ENCODE measurements around the gene FER.

- TF ChIP-seq CTCF (IDR thresholded peaks at IDR 0.05; ENCODE audit: poor library complexity) (no peak), EZH2 (IDR thresholded peaks at IDR 0.05; ENCODE audit: borderline replicate concordance) (no peak), EZH2phosphoT487 (IDR thresholded peaks at IDR 0.05; ENCODE audit: low read depth, severe bottlenecking, unreplicated experiment) (no peak)
These were observed 407.9 kb downstream of the FER start for GRCh38 chr5:109155625-109156024.
